ENCODE results near the gene GFOD2.

GFOD2 gene

DNA sequence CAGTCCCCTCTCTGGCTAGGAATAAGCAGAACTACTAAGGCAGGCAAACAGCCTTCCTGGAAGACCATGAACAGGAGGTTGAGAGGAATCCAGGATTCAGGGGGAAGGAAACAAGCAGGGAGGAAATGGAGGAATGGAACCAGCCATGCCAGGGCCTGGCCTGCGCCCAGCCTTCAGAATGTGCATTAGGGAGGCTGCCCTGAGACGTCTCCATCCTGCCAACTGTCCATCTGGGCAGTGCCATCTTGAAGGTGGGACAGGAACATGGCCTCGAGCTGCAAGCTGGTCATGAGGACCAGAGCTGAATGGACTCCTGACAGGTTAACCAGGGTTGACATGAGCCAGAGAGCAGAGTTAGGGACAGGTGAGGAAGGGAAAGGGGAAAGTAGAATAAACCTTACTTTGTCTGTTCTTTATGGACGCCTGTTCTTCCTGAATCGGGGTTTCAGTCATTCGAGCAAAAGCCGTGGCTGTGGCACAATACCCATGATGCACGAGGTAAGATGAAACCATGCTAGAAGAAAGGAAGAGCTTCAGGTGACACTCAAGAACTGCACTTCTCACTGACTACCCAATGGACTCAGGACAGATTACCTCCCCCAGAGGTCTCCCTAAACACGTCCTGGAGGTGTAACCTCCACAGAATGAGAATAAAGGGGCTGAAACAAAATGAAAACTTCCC is 12.1 kb upstream of the GFOD2 start:
- no peak for DNase-seq

DNA sequence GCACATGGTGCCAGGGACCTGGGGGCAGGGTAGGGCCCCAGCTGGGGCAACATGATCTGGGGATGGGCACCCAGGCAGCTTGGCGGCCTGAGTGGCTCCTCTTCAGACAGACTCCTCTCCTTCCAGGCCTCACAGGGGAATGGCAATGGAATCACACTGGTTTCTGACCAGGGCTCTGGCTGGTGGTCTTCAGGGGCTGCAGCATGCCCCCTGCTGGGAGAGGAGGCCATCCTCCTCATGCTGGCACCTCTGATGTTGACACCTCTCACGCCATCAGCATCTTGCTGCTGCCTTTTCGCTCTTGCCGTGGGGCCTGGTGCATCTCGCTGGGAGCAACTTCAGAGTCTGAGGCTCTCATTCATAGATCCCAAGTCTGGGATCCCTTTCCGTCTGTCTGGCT is 11.2 kb upstream of the GFOD2 start:
- no peak for DNase-seq

DNA sequence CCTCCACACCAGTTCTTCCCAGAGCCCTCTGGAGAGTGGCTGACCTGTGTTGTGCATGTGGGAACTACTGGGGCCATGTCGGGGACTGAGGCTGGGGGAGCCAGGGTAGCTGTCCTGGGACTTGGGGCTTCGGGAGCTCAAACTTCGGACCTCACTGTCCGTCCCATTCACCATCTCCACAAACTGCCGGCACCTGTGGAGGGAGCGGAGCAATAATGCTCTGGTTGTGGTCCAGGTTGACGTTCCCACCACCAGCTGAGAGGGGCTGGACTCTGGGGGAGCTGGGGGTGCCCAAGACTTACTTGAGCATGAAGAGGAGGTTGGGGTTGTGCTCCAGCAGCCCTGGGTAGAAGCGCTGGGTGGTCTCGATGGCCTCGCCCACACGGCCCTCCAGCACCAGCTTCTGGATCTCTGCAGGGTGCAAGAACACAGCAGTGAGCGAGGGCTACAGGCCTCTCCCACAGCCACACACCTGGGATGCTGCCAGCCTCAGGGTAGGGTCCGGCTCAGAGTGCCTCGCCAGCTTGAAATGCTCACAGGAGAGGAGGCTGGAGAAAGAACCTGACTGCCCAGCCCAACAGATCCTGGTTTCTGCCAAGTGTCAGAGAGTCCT is 10.6 kb upstream of the GFOD2 start:
- DNase-seq = no peak

DNA sequence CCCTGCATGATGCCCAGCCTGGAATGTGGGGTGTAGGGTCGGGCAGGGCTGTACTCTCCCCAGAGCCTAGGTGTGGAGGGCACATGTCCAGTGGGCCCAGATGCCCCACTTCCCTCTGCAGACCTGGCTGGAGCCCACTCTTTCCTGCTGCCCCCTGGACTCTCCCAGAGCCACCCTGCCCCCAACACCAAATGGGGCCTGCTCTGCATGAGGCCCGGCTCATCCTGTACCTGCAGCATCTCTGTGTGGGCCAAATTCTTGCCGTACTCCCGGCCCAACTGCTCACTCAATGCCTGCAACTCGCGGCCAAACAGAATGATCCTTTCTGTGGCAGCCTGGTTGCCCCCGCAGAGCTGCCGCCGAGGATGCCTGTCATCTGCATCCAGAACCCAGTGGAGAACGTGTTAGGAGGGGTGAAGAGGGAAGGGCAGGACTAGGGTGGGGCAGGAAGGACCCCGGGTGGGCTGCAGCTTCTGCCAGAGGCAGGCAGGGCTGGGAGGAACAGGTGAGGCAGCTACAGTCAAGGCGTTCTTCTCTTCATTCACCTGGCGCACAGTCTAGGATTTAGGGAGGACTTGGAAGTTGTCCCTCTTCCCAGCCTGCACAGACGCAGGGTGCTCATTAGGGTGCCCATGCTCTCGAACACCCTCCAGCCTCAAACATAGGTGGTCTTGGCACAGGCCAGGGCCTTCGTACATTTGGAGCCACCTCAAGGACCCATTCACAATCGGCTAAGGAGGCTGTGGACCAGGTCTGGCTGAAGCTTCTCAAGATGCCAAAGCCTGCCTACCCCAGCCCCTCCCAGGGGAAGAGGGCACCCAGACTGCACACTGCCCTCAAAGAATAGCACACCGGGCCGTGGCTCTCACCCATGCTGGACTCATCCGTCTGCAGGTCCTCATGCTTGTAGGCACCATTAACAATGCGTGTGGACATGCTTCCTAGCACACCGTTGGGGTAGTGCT is 8.7 kb upstream of the GFOD2 start:
- DNase-seq = no peak

DNA sequence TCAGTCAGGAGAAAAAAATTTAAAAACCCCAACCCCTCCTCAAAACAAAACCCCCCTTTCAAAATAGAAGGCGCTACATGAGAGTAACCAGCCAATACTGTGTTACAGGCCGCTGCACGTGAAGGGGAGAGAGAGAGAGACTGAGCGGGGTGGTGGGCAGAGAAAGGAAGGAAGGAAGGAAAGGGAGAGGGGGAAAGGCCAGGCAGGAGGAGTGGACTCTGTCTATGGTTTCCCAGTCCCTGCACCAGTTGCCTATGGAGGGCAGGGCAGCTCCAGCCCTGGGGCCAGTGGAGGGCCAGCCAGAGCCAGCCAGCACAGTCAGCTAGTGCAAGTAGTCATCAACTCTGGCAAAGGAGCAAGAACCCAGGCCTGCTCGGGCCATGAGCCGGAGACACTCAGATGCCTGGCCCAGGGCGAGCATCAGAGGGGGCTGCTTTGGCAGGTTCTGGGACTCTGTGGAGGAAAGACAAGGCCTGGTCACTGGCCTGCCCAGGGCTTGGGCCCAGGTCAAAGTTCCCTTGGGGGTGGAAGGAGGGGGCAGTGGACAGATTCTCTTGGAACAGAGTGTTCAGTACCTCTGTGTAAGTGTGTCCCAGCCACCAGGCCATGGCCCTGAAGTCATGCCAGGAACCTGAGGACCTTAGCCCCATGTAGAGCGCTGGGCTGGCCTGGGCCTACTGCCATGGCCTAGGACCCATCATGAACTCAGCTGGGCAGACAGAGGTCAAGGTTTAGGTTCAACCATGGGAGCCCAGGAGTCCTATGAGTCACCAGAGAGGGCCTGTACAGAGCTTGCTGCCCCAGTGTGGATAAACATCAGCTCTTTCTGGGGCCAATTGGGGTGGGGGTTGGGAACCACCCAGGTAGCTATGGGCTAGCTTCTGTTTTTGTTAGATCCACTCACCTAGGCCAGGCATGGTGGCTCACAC is 7.3 kb upstream of the GFOD2 start:
- no peak for DNase-seq

DNA sequence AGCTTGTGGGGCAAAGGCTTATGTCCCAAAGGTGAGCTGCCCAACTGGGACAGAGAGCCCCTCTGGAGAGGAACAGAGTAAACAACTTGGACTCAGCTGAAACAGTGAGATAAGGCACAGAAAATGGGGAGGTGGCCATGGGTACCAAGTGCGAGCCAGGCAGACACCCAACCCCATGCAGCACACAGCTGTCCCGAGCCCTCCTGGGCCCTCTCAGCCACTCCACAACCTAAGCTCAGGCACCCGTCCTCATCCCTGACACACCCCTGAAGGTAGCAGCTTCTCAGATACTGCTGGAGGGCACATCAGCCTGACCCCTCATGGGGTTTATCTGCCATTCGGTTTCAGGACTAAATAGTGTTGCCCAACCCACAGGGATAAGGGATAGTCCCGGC is 4.8 kb upstream of the GFOD2 start:
- no peak for DNase-seq

DNA sequence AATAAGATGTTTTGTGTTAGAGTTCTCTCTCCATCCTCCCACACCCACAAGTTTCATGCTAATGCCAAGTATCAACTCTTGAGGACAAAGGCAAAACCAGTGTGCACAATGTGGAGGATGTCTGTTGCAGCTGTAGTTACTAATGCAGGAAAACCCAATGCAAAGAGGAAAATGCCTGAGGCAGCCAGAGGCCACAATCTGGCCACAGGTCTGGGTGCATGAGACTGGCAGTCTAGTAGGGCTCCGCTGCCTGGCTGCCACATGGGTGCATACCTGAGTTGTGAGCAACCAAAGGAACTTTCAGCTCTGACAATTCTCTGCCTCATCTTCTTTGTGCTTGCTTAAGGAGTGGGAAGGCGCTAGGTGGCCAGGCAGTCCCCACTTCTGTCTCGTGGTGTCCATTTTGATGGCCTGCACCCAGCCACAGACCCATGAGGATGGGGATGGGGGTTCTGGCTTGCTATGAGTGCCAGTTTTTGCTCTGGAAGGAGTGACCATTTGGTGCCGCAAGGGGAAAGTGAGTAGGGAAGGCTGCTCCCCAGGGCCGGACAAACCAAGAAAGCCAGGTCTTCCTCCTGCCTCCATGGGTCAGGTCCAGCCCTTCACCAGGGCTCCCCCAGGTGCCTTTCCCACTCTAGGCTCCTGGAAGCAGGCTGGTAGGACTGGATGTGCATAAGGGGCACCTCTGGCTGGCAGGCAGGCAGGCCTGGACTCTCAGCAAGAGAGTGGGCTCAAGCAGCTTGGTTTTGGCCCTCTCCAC is 4.2 kb upstream of the GFOD2 start:
- DNase-seq = no peak

DNA sequence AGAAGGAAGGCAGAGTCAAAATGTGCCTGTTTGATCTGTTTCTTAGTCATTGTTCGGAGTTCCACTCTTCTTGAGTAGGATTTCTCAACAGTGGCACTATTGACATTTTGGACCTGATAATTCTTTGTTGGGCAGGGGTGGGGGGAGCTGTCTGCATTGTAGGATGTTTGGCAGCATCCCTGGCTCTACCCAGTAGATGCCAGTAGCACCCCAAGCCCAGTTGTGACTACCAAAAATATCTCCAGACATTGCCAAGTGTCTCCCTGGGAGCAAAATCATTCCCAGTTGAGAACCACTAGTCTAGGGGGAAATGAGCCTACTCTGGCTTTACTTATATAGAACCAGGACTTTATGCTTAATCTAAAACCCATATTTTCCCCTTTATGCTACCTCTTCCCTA is 1.1 kb upstream of the GFOD2 start:
- no peak for DNase-seq

DNA sequence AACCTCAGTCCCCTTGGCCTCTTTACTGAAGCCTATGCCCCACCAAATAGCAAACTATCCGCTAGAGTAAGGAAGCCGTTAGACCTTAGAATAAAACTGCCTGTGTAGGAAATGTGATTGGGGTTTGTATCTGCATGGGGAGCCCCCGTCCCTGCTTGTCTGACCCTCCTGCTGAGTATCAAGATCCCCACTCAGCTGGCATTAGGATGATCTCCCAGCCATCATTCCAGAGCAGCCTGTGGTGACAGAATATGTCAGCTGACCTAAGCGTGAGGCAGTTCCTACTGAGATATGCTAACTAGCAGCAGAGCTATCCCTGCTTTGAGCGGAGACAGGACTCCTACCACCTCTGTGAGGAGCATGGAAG is 645 bp upstream of the GFOD2 start:
- no peak for DNase-seq

DNA sequence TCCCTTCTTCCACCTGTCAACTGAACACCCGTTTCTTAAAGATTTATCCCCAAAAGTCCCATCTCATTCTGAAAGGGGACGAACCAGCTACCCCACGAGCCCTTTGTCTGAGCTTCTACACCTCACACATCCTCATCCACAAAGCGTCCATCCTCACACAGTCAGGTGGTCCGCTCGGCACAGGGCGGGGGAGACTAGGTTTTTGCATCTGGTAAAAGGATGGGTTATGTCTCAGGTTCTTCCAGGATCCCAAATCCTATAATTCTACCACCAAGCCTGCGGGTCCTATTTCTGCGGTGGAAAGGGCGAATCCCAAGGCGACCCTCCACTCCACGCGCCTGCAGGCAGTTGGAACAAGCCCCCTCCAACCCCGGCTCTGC is 458 bp downstream of the GFOD2 start:
- no peak for DNase-seq

DNA sequence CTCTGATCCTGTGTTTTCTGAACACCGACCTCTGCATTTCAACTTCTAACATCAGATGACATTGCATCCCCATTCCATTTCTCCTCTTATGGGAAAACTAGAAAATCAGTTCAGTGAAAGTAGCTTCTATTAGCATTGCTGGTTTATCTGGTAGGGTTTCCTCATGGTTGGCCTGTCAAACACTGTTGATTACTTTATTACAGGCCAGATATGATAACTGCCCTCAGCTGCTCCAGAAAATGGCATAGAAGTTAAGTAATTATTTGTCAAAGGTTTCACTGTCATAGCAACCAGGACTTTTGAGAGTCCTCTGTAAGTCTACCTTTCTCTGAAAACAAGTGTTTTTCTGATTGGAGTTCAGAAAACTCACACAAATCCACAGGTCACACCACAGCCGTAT is 3.0 kb downstream of the GFOD2 start:
- DNase-seq = no peak

DNA sequence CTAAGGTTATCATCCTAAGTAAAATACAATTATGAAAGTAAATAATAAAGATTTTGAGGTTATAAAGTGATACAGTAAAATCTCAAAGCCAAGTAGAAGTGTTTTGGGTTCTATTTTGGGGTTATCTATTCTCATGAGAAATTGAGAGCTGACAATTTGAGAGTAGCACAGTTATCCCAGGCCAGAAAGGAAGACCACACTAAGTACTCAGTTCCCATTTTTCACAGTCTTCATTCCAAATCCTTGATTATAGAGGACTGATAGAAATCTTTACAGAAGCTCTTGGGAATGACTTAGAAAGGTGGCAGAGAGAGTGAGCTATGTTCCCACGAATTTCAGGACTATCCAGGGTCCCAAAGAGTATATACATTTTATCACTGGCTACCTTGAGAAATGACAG is 4.6 kb downstream of the GFOD2 start:
- DNase-seq = no peak

DNA sequence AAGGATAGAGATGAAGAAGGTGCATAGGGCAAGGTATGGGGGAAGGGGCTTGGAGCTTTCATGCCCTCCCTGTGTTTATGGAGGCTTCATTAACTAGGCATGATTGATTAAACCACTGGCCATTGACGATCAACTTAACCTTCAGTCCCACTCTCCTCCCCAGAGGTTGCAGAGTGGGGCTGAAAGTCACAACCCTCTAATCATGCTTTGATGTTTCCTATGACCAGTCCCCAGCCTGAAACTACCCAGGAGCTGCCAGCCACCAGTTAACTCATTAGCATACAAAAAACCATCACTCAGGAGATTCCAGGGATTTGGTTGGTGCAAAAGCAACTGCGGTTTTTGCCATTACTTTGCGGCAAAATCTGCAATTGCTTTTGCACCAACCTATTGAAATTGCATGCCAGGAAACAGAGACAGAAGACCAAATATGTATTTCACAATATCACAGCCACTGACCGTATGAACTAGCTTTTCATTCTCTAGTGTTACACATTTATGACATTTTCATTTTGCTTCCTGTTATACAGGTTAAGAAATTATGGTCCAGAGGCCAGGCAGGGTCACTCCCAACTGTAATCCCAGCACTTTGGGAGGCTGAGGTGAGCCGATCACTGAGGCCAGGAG is 5.4 kb downstream of the GFOD2 start:
- DNase-seq = no peak

DNA sequence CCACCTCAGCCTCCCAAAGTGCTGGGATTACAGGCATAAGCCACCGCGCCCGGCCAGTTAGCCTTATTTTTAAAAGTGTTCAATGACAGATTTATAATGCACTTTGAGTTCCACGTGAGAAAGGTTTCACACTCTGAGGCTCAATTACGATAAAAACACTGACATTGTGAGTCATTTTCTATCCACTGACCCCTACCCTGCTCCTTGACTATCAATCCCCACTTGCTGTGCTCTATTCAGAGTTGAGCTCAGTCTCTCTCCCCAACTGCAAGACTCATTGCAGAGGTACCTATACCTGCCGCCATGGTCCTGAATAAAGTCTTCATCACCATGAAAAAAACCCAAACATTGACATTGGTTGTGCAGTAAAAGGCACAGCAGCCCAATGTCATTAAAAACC is 8.5 kb downstream of the GFOD2 start:
- no peak for DNase-seq

DNA sequence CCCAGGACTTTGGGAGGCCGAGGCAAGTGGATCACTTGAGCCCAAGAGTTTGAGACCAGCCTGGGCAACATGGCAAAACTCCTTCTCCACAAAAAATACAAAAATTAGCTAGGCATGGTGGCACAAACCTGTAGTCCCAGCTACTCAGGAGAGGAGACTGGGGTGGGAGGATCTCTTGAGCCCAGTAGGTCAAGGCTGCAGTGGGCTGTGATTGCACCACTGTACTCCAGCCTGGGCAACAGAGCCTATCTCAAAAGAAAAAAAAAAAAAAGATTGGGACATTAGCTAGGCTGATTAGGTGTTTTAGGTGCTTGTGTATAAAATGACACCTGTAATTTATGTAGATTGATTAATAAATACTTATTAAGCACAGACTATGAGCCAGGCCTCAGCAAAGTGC is 10.1 kb downstream of the GFOD2 start:
- no peak for DNase-seq

DNA sequence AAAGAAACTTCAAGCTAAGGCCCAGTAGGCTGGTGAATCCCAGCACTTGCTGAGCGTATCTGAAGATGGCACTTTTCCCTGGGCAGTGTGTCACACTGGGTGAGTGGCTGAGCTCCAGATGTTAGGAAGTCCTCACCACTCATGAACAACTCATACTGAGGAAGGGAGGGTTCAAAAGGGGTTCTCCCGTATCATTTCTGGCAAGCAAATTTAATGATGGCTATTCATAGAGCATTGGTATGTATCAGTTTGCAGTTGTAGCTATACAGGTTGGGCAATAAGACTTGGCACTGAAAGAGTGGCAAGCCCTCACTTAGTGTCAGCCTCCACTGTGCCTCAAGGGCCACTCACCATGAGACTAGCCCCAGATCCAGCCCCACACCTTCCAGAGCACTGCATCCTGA is 10.7 kb downstream of the GFOD2 start:
- DNase-seq = no peak

DNA sequence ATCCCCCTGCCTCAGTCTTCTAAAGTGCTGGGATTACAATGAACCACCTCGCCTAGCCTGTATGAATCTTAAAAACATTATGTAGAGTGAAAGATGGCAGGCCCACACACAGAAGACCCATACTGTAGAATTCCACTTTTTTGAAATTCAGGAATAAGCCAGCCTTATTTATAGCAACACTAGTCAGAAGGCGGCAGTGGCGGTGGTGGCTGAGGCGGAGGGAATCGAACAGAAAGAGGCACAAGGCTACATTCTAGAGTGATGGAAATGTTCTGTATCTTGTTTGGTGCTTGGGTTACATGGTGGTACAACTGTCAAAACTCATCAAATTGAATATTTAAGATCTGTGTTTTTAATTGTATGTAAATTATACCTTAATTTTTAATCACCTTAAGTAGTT is 11.3 kb downstream of the GFOD2 start:
- DNase-seq = no peak

DNA sequence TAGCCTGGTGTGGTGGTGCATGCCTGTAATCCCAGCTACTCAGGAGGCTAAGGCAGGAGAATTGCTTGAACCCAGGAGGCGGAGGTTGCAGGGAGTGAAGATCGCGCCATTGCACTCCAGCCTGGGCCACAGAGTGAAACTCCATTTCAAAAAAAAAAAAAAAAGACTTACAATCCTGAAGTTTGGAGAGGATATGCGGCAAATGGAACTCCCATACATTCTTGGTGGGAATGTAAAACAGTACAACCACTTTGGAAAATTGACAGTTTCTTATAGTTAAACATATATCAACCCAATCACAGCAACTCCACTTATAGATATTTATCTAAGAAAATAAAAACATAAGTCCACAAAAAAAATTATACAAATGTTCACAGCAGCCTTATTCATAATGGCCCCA is 11.9 kb downstream of the GFOD2 start:
- no peak for DNase-seq

DNA sequence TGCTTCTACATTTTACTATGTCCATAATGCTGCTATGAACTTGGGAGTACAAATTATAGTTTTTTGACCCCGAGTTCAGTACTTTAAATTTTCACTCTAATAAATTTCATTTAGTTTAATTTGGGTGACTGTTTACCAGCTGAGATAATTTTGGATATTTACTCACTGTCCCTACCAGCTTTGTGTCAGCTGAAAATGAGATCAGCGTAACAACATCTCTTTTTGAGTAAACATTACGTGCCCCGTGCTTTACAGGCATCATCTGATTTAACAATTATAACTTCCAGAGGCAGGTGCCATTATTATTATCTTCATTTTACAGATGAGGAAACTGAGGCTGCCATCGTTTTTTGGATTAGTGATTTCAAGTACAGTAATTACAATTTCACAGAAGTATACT is 15.0 kb downstream of the GFOD2 start:
- no peak for DNase-seq

DNA sequence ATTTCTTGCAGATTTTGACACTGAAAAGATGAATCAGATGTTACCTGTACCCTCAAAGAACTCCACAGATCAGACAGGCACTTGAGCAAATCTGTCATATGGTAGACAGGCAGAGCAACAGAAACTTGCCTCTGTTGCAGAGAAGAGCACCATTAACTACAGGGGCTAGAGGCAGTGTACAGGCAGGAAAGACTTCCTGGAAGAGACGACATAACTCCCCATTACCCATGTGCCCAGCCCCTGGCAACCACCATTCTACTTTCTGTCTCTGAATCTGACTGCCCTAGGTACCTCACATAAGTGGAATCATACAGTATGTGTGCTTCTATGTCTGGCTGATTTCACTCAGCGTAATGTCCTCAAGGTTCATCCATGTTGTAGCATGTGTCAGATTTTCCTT is 15.5 kb downstream of the GFOD2 start:
- DNase-seq = no peak

DNA sequence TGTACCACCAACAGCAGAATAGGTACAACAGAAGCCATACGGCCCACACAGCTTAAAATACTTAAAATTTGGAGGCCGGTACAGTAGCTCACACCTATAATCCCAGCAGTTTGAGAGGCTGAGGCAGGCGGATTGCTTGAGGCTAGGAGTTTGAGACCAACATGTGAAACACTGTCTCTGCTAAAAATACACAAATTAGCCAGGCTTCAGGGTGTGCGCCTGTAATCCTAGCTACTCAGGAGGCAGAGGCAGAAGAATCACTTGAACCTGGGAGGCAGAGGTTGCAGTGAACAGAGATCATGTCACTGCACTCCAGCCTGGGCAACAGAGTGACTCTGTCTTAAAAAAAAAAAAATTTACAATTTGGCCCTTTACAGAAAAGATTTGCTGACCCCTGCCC is 17.0 kb downstream of the GFOD2 start:
- no peak for DNase-seq

DNA sequence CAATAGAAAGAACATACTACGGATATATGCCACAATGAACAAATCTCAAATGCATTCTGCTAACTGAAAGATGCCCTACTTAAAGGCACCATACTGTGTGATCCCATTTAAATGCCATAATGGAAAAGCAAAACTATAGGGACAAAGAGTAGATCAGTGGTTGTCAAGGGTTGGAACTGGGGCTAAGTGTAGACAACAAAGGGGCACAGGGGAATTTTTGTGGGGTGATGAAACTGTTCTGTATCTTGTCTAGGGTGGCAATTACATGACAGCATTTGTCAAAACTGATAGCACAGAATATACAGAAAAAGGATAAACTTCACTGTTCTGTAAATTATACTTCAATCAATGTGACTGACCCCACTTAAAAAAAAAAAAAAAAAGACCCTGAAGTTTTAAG is 17.7 kb downstream of the GFOD2 start:
- DNase-seq = no peak
